OCI-LY1 (cell line): Measurements from ENCODE around the gene RIN3.

Source experiments
- CTCF ChIP-seq: fragments of 200-600 bp; sonication (generic), shearing (Covaris generic); IDR thresholded peaks from 2 replicates; pipeline ENCODE4 v1.5.1; 2017; ENCODE audit warnings: mild to moderate bottlenecking, antibody characterized with exemption, low read length, moderate library complexity, mixed read lengths
- EZH2 ChIP-seq: fragments of 200-600 bp; sonication (generic), shearing (Covaris generic); IDR thresholded peaks from 2 replicates; pipeline ENCODE4 v1.8.0; 2017; ENCODE audit warnings: borderline replicate concordance, mixed run types, mild to moderate bottlenecking, antibody characterized with exemption, low read length, moderate library complexity, mixed read lengths

GRCh38 chr14:92596331-92596907, 82.8 kb downstream of the RIN3 start:
- no peak for TF ChIP-seq CTCF
- TF ChIP-seq EZH2, result no peak
